NCI-H2081 treated with DMSO at 0.1 percent for 48 hours (cell line): ENCODE results near the gene CSF2.
"Not testable (repeated sequence)": the region's sequence is repeated elsewhere in the genome, so short reads cannot be mapped to it uniquely, and the experiment has no call there.

Source experiments
- DNase-seq: peaks from one replicate; lab custom pipeline; 2025; lab: John Stamatoyannopoulos, UW

Gene CSF2

DNA sequence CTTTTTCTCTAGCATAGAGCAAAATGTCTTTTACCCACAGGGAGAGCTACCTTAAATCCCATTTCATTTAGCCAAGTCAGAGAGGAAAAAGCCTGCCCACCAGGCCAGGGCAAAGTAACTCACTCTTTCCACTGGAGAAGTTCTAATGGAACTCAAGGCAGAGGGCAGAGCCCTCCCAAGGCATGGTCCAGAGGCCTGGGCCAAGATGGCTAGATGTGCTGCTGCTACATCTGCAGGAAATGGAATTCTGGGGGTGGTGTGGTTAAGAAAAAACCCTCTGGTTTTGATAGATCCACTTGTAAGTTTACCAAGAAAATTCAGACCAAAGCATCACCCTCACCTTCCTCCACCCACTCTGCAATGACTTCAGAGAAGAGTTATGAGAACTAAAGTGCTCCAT is 37.3 kb downstream of the CSF2 start:
- DNase-seq = no peak

GRCh38 chr5:132112111-132112510 is 38.5 kb downstream of the CSF2 start:
- no peak for DNase-seq

- no peak for DNase-seq
Measured at GRCh38 chr5:132114150-132115121, 40.8 kb downstream of the CSF2 start.

- DNase-seq = no peak
Measured at GRCh38 chr5:132115375-132115774, 41.8 kb downstream of the CSF2 start.

GRCh38 chr5:132116072-132116471 is 42.5 kb downstream of the CSF2 start:
- DNase-seq = no peak

GRCh38 chr5:132116909-132117489 is 43.4 kb downstream of the CSF2 start:
- not testable (repeated sequence) for DNase-seq

DNA sequence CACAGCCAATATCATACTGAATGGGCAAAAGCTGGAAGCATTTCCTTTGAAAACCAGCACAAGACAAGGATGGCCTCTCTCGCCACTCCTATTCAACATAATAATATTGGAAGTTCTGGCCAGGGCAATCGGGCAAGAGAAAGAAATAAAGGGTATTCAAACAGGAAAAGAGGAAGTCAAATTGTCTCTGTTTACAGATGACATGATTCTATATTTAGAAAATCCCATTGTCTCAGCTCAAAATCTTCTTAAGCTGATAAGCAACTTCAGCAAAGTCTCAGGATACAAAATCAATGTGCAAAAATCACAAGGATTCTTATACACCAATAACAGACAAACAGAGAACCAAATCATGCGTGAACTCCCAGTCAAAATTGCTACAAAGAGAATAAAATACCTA is 47.1 kb downstream of the CSF2 start:
- DNase-seq = not testable (repeated sequence)

DNA sequence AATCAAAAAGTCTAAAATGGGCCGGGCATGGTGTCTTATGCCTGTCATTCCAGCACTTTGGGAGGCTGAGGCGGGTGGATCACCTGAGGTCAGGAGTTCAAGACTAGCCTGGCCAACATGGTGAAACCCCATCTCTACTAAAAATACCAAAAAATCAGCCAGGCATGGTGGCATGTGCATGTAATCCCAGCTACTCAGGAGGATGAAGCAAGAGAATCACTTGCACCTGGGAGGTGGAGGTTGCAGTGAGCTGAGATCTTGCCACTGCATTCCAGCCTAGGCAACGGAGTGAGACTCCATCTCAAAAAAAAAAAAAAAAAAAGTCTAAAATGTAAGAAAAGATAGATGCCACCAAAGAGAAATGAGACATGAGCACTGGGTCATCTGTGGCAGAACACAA is 49.4 kb downstream of the CSF2 start:
- DNase-seq = not testable (repeated sequence)

- DNase-seq = not testable (repeated sequence)
Measured at GRCh38 chr5:132123578-132123977, 50.0 kb downstream of the CSF2 start.
